Effector memory CD8-positive, alpha-beta T cell (primary cell): ENCODE data around the gene PHRF1.

ENCODE experiments used
- ATAC-seq: fragments of 150-1000 bp; cut with Tn5 transposase; replicated peaks from 2 replicates; pipeline ENCODE4 v1.10.0; 2021; ENCODE audit warnings: mild to moderate bottlenecking, moderate library complexity
- DNase-seq, 3 experiments: peaks; one replicate each; pipeline ENCODE4 v3.0.0; 2021
- H3K27ac Mint-ChIP-seq, 2 donors: one replicate each; pipeline ENCODE4 v1.8.0; 2022; ENCODE audit warnings: mild to moderate bottlenecking in 2 of 2, mixed read lengths in 2 of 2, moderate library complexity in 2 of 2
- H3K27me3 Mint-ChIP-seq, 2 donors: one replicate each; pipeline ENCODE4 v1.8.0; 2022; ENCODE audit warnings: mixed read lengths in 2 of 2
- H3K36me3 Mint-ChIP-seq: one replicate; pipeline ENCODE4 v1.8.0; 2022; ENCODE audit warnings: mild to moderate bottlenecking, moderate library complexity, mixed read lengths; ENCODE audit not compliant: insufficient read depth
- H3K4me1 Mint-ChIP-seq, 2 donors: one replicate each; pipeline ENCODE4 v1.8.0; 2022; ENCODE audit warnings: low read depth in 2 of 2, mixed read lengths in 2 of 2
- H3K4me3 Mint-ChIP-seq, 2 donors: one replicate each; pipeline ENCODE4 v1.8.0; 2022; ENCODE audit warnings: mild to moderate bottlenecking in 2 of 2, mixed read lengths in 2 of 2, moderate library complexity in 2 of 2
- H3K9me3 Mint-ChIP-seq, 2 donors: one replicate each; pipeline ENCODE4 v1.8.0; 2022; ENCODE audit warnings: mixed read lengths in 2 of 2

The PHRF1 gene

GRCh38 chr11:548700-549603 lies 27.3 kb upstream of the PHRF1 start:
- no peak overlapping the region for H3K4me3 Mint-ChIP-seq
- H3K4me1 Mint-ChIP-seq: no peaks in the 10 kb centered on the region
- H3K36me3 Mint-ChIP-seq: no peaks in the 10 kb centered on the region
- DNase-seq: no peak
- ATAC-seq: no peak
- H3K27me3 Mint-ChIP-seq: no peaks in the 10 kb centered on the region
- no peak overlapping the region for H3K27ac Mint-ChIP-seq
- H3K9me3 Mint-ChIP-seq: no peaks in the 10 kb centered on the region

DNA sequence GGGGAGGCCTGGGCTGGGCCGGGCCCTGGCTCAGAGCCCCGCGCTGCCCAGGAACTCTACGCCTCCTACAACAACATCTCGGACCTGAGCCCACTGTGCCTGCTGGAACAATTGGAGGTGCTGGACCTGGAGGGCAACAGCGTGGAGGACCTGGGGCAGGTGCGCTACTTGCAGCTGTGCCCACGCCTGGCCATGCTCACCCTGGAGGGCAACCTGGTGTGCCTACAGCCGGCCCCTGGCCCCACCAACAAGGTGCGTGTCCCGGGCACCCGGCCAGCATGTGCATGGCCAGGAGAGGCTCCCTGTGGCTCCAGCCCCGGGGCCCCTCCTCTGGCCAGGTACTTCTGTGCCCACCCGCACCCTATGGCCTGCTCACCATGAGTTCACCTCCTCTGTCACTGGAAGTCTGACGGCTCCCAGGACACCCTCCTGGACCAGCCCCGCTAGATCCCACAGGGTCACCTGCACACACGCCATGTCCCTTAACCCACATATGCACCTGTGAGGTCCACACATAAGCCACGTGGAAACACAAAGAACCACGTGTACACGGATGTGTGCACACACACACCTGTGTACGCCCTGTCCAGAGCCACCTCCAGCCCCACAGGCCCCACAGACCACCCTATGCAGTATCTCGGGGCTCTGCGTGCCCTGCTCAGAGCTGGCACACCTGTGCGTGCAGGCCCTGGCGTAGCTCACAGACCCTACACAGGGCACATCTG lies 26.1 kb upstream of the PHRF1 start:
- Mint-ChIP-seq H3K4me1 (no peaks in the 10 kb centered on the region), H3K27ac (no peak overlapping the region), H3K36me3 (no peaks in the 10 kb centered on the region), H3K9me3 (no peaks in the 10 kb centered on the region), H3K4me3 (no peak overlapping the region), H3K27me3 (no peaks in the 10 kb centered on the region)
- ATAC-seq (no peak), DNase-seq (no peak)

DNA sequence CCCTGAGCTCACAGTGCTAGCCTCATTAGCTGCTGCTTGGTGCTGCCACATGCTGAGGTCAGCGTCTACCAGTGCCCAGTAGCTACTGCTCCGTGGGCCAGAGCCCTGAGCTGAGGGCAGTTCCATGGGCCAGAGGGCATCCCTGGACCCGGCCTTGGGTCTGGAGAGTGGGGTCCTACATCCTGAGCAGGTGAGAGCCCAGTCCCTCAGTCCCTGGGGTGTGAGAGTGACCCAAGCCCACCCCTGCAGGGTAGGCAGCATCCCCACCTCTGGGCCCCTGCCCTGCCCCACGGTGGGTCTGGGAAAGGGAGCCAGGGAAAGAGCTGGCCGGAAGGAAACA lies 25.6 kb upstream of the PHRF1 start:
- H3K4me1 Mint-ChIP-seq: no peaks in the 10 kb centered on the region
- no peaks in the 10 kb centered on the region for H3K9me3 Mint-ChIP-seq
- H3K27ac Mint-ChIP-seq: no peak overlapping the region
- H3K36me3 Mint-ChIP-seq: no peaks in the 10 kb centered on the region
- no peaks in the 10 kb centered on the region for H3K27me3 Mint-ChIP-seq
- DNase-seq (no peak), ATAC-seq (no peak)
- H3K4me3 Mint-ChIP-seq: no peak overlapping the region

- Mint-ChIP-seq H3K36me3 (peaks cover 1% of the 10 kb centered on the region), H3K4me3 (no peak overlapping the region), H3K4me1 (no peaks in the 10 kb centered on the region), H3K27me3 (no peaks in the 10 kb centered on the region), H3K9me3 (no peaks in the 10 kb centered on the region), H3K27ac (no peak overlapping the region)
- no peak for DNase-seq
- no peak for ATAC-seq
Observed at GRCh38 chr11:551131-551530, 25.1 kb upstream of the PHRF1 start.

GRCh38 chr11:551596-551995 lies 24.7 kb upstream of the PHRF1 start:
- Mint-ChIP-seq H3K4me3 (no peak overlapping the region), H3K4me1 (no peaks in the 10 kb centered on the region), H3K27ac (no peak overlapping the region), H3K27me3 (no peaks in the 10 kb centered on the region), H3K36me3 (peaks cover 6% of the 10 kb centered on the region), H3K9me3 (no peaks in the 10 kb centered on the region)
- ATAC-seq (no peak), DNase-seq (no peak)

DNA sequence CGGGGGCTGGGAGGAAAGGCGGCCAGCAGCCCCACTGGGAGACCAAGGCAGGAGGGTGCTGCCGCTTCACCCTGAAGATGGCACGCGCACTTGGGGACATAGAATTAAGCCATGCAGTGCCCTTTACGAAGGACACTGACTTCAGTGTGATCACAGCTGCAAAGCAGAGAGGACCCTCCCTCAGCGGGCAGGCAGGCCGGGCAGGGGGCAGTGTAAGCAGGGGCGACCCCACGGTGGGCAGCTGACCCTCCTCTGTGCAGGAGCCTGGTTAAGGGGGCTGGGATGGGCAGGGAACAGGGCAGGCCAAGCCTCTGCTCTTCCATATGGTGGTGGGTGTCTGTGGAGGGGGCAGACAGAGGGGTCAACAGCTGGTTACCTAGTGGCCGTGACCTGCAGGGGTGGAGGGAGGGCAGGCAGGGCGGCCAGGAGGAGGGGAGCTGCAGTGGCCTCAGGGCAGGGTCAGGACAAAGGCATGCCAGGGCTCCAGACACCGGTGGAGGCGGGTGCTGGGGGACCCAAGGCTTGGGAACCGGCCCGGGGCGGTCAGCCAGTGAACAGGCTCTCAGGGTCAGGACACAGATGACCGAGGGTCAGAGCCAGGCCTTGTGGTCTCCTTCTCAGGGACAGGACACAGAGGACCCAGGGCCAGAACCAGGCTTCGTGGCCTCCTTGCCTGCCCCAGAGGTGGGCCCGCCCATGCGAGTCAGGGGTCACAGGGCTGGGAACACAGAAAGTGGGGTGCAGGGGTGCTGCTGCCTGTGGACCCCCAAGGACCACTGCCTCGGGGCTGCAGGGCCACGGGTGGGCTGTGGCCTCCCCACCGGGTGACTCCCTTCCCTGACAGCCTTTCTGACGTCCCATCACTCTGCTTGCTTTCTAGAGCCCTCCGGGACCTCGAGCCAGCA lies 22.9 kb upstream of the PHRF1 start:
- Mint-ChIP-seq H3K27me3 (no peaks in the 10 kb centered on the region), H3K4me3 (peak overlapping the region; percentile 21 to 45), H3K4me1 (peaks cover 0 to 5% of the 10 kb centered on the region in 2 donors), H3K9me3 (no peaks in the 10 kb centered on the region), H3K27ac (no peak overlapping the region), H3K36me3 (peaks cover 6% of the 10 kb centered on the region)
- DNase-seq (no peak), ATAC-seq (no peak)

GRCh38 chr11:553988-554340 lies 22.3 kb upstream of the PHRF1 start:
- peaks cover 6% of the 10 kb centered on the region for H3K36me3 Mint-ChIP-seq
- H3K27me3 Mint-ChIP-seq: no peaks in the 10 kb centered on the region
- no peak overlapping the region for H3K27ac Mint-ChIP-seq
- H3K4me3 Mint-ChIP-seq: no peak overlapping the region
- H3K4me1 Mint-ChIP-seq: peaks cover 0 to 5% of the 10 kb centered on the region in 2 donors
- no peaks in the 10 kb centered on the region for H3K9me3 Mint-ChIP-seq
- ATAC-seq (no peak), DNase-seq (no peak)

DNA sequence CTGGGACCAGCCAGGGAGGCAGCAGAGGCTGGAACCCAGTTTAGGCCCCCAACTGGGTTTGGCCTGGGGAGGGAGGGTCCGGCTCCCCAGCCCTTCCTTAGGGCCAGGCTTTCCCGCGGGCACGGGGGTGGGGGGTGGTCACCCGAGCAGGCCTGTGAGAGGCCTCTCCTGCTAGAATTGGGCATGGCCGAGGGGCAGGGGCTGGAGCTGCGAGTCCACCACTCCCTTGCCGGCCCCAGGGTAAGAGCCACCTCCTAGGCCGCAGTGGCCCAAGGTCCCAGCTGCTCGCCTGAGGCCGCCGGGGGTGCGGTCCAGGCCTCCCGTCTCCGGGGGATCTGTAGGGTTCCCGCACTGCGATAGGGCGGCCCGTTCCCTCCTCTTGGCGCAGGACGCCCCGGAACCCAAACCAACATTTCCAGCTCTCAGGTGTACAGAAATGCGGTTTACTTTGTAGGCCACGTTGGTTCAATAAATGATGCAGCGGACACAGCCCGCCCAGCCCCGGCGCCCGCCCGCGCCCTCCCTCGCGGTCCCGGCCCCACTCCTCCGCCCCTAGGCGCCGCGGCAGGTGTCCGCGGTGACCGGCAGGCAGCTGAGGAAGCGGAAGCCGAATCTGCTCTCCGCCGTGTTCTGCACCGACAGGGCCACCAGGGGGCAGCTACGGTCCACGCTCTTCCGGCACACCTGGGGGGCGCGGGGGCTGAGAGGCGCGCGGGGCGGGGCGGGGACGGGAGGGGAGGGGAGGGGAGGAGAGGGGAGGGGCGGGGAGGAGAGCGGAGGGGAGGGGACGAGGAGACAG lies 21.6 kb upstream of the PHRF1 start:
- H3K36me3 Mint-ChIP-seq: peaks cover 9% of the 10 kb centered on the region
- ATAC-seq: peak; percentile 86
- H3K27me3 Mint-ChIP-seq: no peaks in the 10 kb centered on the region
- DNase-seq: peak; percentile 62 to 74 (median 67)
- no peak overlapping the region for H3K27ac Mint-ChIP-seq
- peaks cover 0 to 5% of the 10 kb centered on the region in 2 donors for H3K4me1 Mint-ChIP-seq
- H3K9me3 Mint-ChIP-seq: no peaks in the 10 kb centered on the region
- H3K4me3 Mint-ChIP-seq: peak overlapping the region; percentile 50

DNA sequence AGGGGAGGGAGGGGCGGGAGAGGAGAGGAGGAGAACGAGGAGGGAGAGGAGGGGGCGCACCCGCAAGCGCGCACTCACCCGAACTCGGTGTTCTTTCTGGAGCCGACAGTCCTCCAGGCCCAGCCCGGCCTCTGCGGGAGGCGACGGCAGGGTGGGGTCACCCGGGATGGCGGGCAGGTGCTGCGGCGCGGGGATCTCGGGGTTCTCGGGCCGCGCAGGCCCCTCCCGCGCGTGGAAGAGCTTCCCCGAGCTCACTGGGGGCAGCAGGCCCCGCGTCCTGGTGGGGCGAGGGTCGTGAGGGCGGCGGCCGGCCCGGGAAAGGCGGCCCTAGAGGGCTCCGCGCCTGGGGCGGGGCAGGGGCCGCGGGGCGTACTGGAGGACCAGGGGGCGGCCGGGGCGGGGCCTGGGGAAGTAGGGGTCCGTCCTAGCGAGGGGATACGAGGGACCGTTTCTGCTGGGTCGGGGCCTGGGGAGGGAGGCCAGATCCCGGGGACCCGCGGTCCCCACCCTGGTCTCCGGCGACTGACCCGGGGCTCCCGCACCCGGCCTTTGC lies 21.0 kb upstream of the PHRF1 start:
- Mint-ChIP-seq H3K36me3 (peaks cover 15% of the 10 kb centered on the region), H3K27me3 (no peaks in the 10 kb centered on the region), H3K4me1 (peaks cover 5 to 9% of the 10 kb centered on the region in 2 donors), H3K9me3 (no peaks in the 10 kb centered on the region), H3K4me3 (peak overlapping the region; percentile 50), H3K27ac (no peak overlapping the region)
- no peak for DNase-seq
- peak; percentile 22 for ATAC-seq

DNA sequence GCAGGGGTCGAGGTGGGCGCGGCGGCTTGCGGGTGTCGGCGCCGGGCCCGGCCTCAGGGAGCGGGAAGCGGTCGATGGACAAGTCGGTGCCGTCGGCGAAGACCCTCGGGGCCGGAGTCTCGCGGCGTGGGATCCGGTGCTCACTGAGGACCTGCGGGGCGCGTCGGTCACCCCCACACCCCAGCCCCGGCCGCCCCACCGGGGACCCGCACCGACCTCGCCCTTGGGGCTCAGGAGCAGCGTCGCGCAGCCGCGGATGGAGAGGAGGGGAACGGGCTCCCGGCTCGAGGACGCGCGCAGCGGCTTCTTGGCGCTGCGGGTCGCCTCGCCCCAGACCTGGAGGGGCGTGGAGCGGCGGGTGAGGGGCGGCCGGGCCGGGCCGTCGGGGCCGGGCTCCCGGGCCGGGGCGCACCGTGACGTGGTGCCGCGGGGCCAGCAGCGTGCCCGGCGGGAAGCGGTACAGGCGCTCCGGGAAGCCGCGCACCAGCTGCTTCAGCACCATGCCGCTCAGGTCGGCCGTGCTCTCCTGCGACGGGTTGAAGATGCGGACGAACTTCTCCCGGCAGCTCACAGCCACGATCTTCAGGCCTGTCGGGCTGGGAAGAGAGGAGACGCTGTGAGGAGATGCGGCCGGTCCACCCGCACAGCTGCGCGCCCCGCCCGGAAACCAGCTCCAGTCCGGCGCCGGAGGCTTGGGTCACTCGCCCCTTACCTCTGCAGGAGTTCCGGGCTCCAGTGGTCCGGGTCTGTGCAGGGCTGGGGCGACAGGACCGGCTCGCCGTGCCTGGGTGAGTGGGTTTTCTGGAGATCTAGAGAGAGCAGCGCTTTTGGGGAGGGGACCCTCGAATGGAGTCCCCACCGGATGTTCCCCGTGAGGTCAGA lies 20.2 kb upstream of the PHRF1 start:
- peak overlapping the region in 1 of 2 donors; percentile 29 for H3K27ac Mint-ChIP-seq
- H3K9me3 Mint-ChIP-seq: no peaks in the 10 kb centered on the region
- peaks cover 20% of the 10 kb centered on the region for H3K36me3 Mint-ChIP-seq
- ATAC-seq (no peak), DNase-seq (no peak)
- no peaks in the 10 kb centered on the region for H3K27me3 Mint-ChIP-seq
- H3K4me1 Mint-ChIP-seq: peaks cover 5 to 9% of the 10 kb centered on the region in 2 donors
- peak overlapping the region; percentile 37 to 50 for H3K4me3 Mint-ChIP-seq

DNA sequence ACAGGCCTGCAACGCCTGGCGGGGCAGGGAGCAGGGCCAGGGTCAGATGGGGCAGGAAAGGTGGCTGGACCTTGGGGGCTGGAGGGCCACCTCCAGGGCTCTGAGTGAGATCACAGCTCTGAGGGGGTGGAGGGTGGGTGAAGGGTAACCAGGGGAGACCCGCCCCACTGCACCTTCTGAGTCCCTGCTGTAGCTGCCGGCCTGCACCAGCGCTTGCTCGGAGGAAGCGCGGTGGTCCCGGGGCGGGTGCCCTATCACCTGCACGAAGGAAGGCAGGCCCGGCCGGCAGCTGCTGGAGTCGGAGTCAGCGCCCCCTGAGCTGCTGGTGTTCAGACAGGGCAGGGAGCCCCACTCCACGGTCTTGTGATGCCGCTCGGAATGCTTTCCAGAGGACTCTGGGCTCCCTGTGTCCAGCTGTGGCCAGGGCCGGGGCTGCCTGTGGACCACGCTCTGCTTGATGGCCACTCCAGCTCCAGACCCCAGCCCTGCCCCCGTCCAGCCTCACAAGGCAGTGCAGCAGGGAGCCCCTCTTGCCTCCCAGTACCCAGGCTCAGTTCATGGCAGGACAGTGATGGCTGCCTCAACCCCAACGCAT lies 19.5 kb upstream of the PHRF1 start:
- peaks cover 5 to 14% of the 10 kb centered on the region in 2 donors for H3K4me1 Mint-ChIP-seq
- DNase-seq: no peak
- H3K4me3 Mint-ChIP-seq: peak overlapping the region; percentile 37 to 43
- H3K27me3 Mint-ChIP-seq: no peaks in the 10 kb centered on the region
- ATAC-seq: no peak
- H3K9me3 Mint-ChIP-seq: no peaks in the 10 kb centered on the region
- peaks cover 24% of the 10 kb centered on the region for H3K36me3 Mint-ChIP-seq
- H3K27ac Mint-ChIP-seq: peak overlapping the region in 1 of 2 donors; percentile 29
